GM23248 (cell line): ENCODE results near the gene ACTN4.

ENCODE experiments used
- EZH2 ChIP-seq: fragments of 200-600 bp; sonication (generic); IDR thresholded peaks from 2 replicates; pipeline ENCODE4 v1.6.1; 2018; ENCODE audit warnings: antibody characterized with exemption, mild to moderate bottlenecking; ENCODE audit not compliant: insufficient read depth, poor library complexity, severe bottlenecking
- EZH2phosphoT487 ChIP-seq: fragments of 200-600 bp; sonication (generic); IDR thresholded peaks from 2 replicates; pipeline ENCODE4 v1.6.1; 2018; ENCODE audit warnings: antibody characterized with exemption, moderate library complexity, mild to moderate bottlenecking, low read depth; ENCODE audit not compliant: insufficient read depth

DNA sequence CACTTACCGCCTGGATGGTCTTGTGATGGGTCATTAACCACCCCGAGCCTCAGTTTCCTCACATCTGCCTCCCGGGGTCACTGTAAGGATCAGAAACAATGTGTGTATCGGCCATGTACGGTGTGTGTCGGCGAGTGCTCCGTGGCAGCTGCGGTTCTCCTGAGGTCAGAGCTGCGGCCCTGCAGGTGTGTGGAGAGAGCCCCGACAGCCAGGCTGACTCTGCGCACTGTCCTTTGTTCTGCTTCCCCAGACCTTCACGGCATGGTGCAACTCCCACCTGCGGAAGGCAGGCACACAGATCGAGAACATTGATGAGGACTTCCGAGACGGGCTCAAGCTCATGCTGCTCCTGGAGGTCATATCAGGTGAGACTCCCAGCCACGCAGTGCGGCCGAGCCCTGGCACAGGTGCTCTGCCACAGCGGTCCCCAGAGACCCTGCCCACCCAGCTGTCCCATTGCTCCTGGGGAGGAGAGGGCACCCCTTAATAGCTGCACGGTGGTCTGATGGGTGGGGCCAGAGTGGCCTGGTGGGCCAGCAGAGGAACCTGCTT is 53.0 kb downstream of the ACTN4 start:
- TF ChIP-seq EZH2: no peak
- no peak for TF ChIP-seq EZH2phosphoT487
